Bronchial epithelial cell (primary cell): Measurements from ENCODE around the gene P3H2. TPM values are rescaled to one million over a fixed set of nuclear protein-coding genes. Genes with fewer than 3 reads are reported as not detected.
A peak's percentile ranks its signal among the peaks of the same experiment; 100 is the strongest.

Source experiments
- DNase-seq: peaks from one replicate; pipeline ENCODE4 v3.0.0-alpha.2; 2010; ENCODE audit warnings: low read depth
- FAIRE-seq: peaks from 2 replicates; lab custom pipeline; 2011; peaks lifted over from hg19 to GRCh38; lab: Jason Lieb, UNC
- H3K27me3 ChIP-seq: 2 replicates; pipeline ENCODE4 v1.5.1; 2011; ENCODE audit warnings: low read length; ENCODE audit not compliant: control insufficient read depth, insufficient read depth
- H3K36me3 ChIP-seq: 2 replicates; pipeline ENCODE4 v1.5.1; 2011; ENCODE audit warnings: low read length; ENCODE audit not compliant: control insufficient read depth, insufficient read depth
- H3K4me3 ChIP-seq: 2 replicates; pipeline ENCODE4 v1.5.1; 2011; ENCODE audit warnings: mild to moderate bottlenecking, low read depth, low read length, control low read depth
- CTCF ChIP-seq: IDR thresholded peaks from 2 replicates; pipeline ENCODE4 v1.5.1; 2011; ENCODE audit warnings: mild to moderate bottlenecking, moderate library complexity, low read length, control low read depth, inconsistent platforms; ENCODE audit not compliant: insufficient read depth, severe bottlenecking
- total RNA-seq: library from RNA; depleted of rRNA; stranded (reverse); fragments of >200 nt; gene quantifications from 2 replicates; pipeline ENCODE4 v1.2.1, GENCODE V29; 2014

Gene P3H2
- total RNA-seq, 1 donor from 2014 or later = 7.6 TPM

DNA sequence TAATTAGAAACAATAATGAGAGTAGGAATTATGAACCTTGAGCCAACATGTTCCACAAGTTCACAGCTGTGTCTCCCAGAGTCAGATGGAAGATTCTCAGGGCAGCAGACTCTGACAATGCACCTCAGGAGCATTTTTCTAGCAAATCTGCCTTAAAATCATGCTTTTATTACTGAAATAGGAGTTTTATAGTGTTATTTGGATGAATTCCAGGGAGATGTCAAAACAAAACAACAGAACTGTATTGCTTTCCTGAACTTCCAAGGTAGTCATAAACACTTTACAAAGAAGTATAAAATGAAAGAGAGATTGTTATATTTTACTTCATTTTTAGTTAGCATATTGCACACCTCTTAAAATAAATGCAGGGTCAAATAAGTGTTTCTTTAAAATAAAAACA, 77.0 kb downstream of the P3H2 start:
- Histone ChIP-seq H3K4me3 (no peak overlapping the region), H3K27me3 (no peaks in the 10 kb centered on the region), H3K36me3 (no peaks in the 10 kb centered on the region)
- TF ChIP-seq CTCF = no peak
- DNase-seq = no peak
- FAIRE-seq = no peak

GRCh38 chr3:190042558-190042957, 78.1 kb downstream of the P3H2 start:
- Histone ChIP-seq H3K4me3 (no peak overlapping the region), H3K27me3 (no peaks in the 10 kb centered on the region), H3K36me3 (no peaks in the 10 kb centered on the region)
- FAIRE-seq = no peak
- TF ChIP-seq CTCF = no peak
- no peak for DNase-seq

GRCh38 chr3:190041333-190042041, 79.2 kb downstream of the P3H2 start:
- TF ChIP-seq CTCF = no peak
- Histone ChIP-seq H3K36me3 (no peaks in the 10 kb centered on the region), H3K4me3 (no peak overlapping the region), H3K27me3 (no peaks in the 10 kb centered on the region)
- DNase-seq (no peak), FAIRE-seq (no peak)

- Histone ChIP-seq H3K4me3 (no peak overlapping the region), H3K27me3 (no peaks in the 10 kb centered on the region), H3K36me3 (no peaks in the 10 kb centered on the region)
- DNase-seq (no peak), FAIRE-seq (no peak)
- TF ChIP-seq CTCF = no peak
Observed at GRCh38 chr3:190040145-190040544, 80.6 kb downstream of the P3H2 start.

GRCh38 chr3:190038050-190038933, 82.4 kb downstream of the P3H2 start:
- no peak for FAIRE-seq

More at GRCh38 chr3:190038050-190038933, 82.4 kb downstream of the P3H2 start:
- TF ChIP-seq CTCF = no peak
- H3K36me3 ChIP-seq = no peaks in the 10 kb centered on the region
- DNase-seq = peak; percentile 94
- H3K4me3 ChIP-seq = no peak overlapping the region
- H3K27me3 ChIP-seq = no peaks in the 10 kb centered on the region
